ENCODE results near the gene IFNGR1. TPM values are rescaled to one million over a fixed set of nuclear protein-coding genes. Genes with fewer than 3 reads are reported as not detected.

Gene IFNGR1
- total and polyA plus RNA-seq, 10 of the 15 experiments (the other 5 are each of a cell fraction or from before 2014, with no cell fraction given), result 89.0 to 296 (median 138) TPM

GRCh38 chr6:137159912-137160311 is 59.3 kb downstream of the IFNGR1 start:
- no TSS peak for BruUV-seq (replicated peaks)

More at GRCh38 chr6:137159912-137160311, 59.3 kb downstream of the IFNGR1 start:
- Histone ChIP-seq H4K20me1 (ENCODE audit: control insufficient read depth, insufficient read depth) (no peaks in the 10 kb centered on the region), H3K4me1 (ENCODE audit: control insufficient read depth, insufficient read depth, low read length) (peaks cover 2% of the 10 kb centered on the region), H3K4me2 (ENCODE audit: control insufficient read depth, insufficient read depth) (no peak overlapping the region), H3K9me3 (replicated peaks; ENCODE audit: control insufficient read depth, insufficient read depth, low read length) (peaks cover 25% of the 10 kb centered on the region), H3K4me3 (no peak overlapping the region), H3K9ac (ENCODE audit: control insufficient read depth, insufficient read depth, low read length) (no peak overlapping the region), H2AFZ (ENCODE audit: control insufficient read depth, low read depth, low read length) (no peak overlapping the region), H3K27me3 (replicated peaks in 1 of 2; ENCODE audit: control insufficient read depth in 2 of 2, insufficient read depth in 2 of 2, low read length in 1 of 2) (no peaks in the 10 kb centered on the region), H3K27ac (ENCODE audit: control insufficient read depth, insufficient read depth) (no peak overlapping the region), H3K36me3 (ENCODE audit: control insufficient read depth in 2 of 2, insufficient read depth in 2 of 2, low read length in 1 of 2) (no peaks in the 10 kb centered on the region), H3K79me2 (ENCODE audit: control insufficient read depth, insufficient read depth, low read length) (no peaks in the 10 kb centered on the region)
- SMC1A ChIA-PET (ENCODE audit: uncharacterized antibody, unreplicated experiment), result interaction anchor here (0.9 to 3.7 kb wide), 4 partner anchors 9 to 64 kb away, joined by 3 to 23 read pairs (median 4); no protein-coding TSS in a partner anchor
- CTCF ChIA-PET, result interaction anchor here (0.6 to 1.1 kb wide), 4 partner anchors 15 to 66 kb away, joined by 3 read pairs; no protein-coding TSS in a partner anchor
- RAD21 ChIA-PET (ENCODE audit: unreplicated experiment), result no interaction called here
- in situ Hi-C loops (cut with MboI), result no loop called here
- DNase-seq (ENCODE audit: low read depth, low spot score) (no peak), ATAC-seq (no peak), FAIRE-seq (no peak)
- TF ChIP-seq ZBTB11 (CRISPR knock-in tag; IDR thresholded peaks at IDR 0.05) (no peak), SP1 (IDR thresholded peaks at IDR 0.05; ENCODE audit: low read depth, low read length) (no peak), HDAC6 (IDR thresholded peaks at IDR 0.05; ENCODE audit: unreplicated experiment) (no peak), ZNF207 (IDR thresholded peaks at IDR 0.05; ENCODE audit: borderline replicate concordance) (no peak), ZNF24 (IDR thresholded peaks at IDR 0.05) (no peak), MEF2A (IDR thresholded peaks at IDR 0.05; ENCODE audit: insufficient read depth, low read depth, low read length) (no peak), SMARCA5 (IDR thresholded peaks at IDR 0.05) (no peak)
- POLR2A ChIA-PET, result no interaction called here
- intact Hi-C loops (cut with micrococcal nuclease; ENCODE audit: unreplicated experiment), result no loop called here

Measured in GM12878 (cell line).